ENCODE data around the gene GNB1L. TPM values are rescaled to one million over a fixed set of nuclear protein-coding genes. Genes with fewer than 3 reads are reported as not detected.
A peak's percentile ranks its signal among the peaks of the same experiment; 100 is the strongest.

Gene GNB1L
- total RNA-seq, 1 experiment from 2014 or later, result 18.0 TPM

GRCh38 chr22:19869497-19870152, 15.0 kb upstream of the GNB1L start:
- Mint-ChIP-seq H3K4me1 (peaks cover 12% of the 10 kb centered on the region), H3K4me3 (no peak overlapping the region), H3K27me3 (ENCODE audit: low read depth) (no peaks in the 10 kb centered on the region), H3K27ac (no peak overlapping the region), H3K36me3 (no peaks in the 10 kb centered on the region), H3K9me3 (no peaks in the 10 kb centered on the region)
- ChIA-PET POLR2A (no interaction called here), CTCF (interaction anchor here (0.5 to 1.2 kb wide), 4 partner anchors 27 to 93 kb away, joined by 3 to 4 read pairs (median 3); no protein-coding TSS in a partner anchor)
- no peak for TF ChIP-seq E2F5 (CRISPR knock-in tag; IDR thresholded peaks at IDR 0.05)
- no peak for TF ChIP-seq MYBL2 (CRISPR knock-in tag; IDR thresholded peaks at IDR 0.05)
- TF ChIP-seq, protein P1, sequence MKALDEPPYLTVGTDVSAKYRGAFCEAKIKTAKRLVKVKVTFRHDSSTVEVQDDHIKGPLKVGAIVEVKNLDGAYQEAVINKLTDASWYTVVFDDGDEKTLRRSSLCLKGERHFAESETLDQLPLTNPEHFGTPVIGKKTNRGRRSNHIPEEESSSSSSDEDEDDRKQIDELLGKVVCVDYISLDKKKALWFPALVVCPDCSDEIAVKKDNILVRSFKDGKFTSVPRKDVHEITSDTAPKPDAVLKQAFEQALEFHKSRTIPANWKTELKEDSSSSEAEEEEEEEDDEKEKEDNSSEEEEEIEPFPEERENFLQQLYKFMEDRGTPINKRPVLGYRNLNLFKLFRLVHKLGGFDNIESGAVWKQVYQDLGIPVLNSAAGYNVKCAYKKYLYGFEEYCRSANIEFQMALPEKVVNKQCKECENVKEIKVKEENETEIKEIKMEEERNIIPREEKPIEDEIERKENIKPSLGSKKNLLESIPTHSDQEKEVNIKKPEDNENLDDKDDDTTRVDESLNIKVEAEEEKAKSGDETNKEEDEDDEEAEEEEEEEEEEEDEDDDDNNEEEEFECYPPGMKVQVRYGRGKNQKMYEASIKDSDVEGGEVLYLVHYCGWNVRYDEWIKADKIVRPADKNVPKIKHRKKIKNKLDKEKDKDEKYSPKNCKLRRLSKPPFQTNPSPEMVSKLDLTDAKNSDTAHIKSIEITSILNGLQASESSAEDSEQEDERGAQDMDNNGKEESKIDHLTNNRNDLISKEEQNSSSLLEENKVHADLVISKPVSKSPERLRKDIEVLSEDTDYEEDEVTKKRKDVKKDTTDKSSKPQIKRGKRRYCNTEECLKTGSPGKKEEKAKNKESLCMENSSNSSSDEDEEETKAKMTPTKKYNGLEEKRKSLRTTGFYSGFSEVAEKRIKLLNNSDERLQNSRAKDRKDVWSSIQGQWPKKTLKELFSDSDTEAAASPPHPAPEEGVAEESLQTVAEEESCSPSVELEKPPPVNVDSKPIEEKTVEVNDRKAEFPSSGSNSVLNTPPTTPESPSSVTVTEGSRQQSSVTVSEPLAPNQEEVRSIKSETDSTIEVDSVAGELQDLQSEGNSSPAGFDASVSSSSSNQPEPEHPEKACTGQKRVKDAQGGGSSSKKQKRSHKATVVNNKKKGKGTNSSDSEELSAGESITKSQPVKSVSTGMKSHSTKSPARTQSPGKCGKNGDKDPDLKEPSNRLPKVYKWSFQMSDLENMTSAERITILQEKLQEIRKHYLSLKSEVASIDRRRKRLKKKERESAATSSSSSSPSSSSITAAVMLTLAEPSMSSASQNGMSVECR (CRISPR knock-in tag; IDR thresholded peaks at IDR 0.05; ENCODE audit: borderline replicate concordance), result no peak
- TF ChIP-seq ZNF671 (CRISPR knock-in tag; IDR thresholded peaks at IDR 0.05), result no peak
- no peak for TF ChIP-seq CBFB (CRISPR knock-in tag; IDR thresholded peaks at IDR 0.05; ENCODE audit: low read depth)
- TF ChIP-seq NR2C2 (CRISPR knock-in tag; IDR thresholded peaks at IDR 0.05), result no peak
- ATAC-seq (no peak), DNase-seq (ENCODE audit: low spot score) (no peak)

GRCh38 chr22:19868773-19869471, 14.2 kb upstream of the GNB1L start:
- POLR2A ChIA-PET, result no interaction called here
- Mint-ChIP-seq H3K4me1 (peaks cover 12% of the 10 kb centered on the region), H3K4me3 (no peak overlapping the region), H3K9me3 (no peaks in the 10 kb centered on the region), H3K27ac (no peak overlapping the region; the same call in 1 of the 2 replicates), H3K36me3 (no peaks in the 10 kb centered on the region), H3K27me3 (ENCODE audit: low read depth) (no peaks in the 10 kb centered on the region)
- TF ChIP-seq ZNF423 (CRISPR knock-in tag; IDR thresholded peaks at IDR 0.05) (0 out of 2 replicates have a peak, but pooled peaks have one; percentile 1), ZNF121 (CRISPR knock-in tag; IDR thresholded peaks at IDR 0.05) (no peak), RORB (CRISPR knock-in tag; IDR thresholded peaks at IDR 0.05) (no peak), FOXK1 (CRISPR knock-in tag; IDR thresholded peaks at IDR 0.05) (no peak)
- DNase-seq (ENCODE audit: low spot score) (peak; percentile 11), ATAC-seq (no peak)
- CTCF ChIA-PET, result interaction anchor here (0.5 to 1.2 kb wide), 5 partner anchors 13 to 94 kb away, joined by 3 read pairs; no protein-coding TSS in a partner anchor

- ATAC-seq (no peak), DNase-seq (ENCODE audit: low spot score) (peak; percentile 9)
- ChIA-PET CTCF (interaction anchor here (0.9 to 1.2 kb wide), 3 partner anchors 13 to 68 kb away, joined by 3 read pairs; no protein-coding TSS in a partner anchor), POLR2A (no interaction called here)
- Mint-ChIP-seq H3K27ac (no peak overlapping the region), H3K4me3 (no peak overlapping the region), H3K36me3 (no peaks in the 10 kb centered on the region), H3K9me3 (no peaks in the 10 kb centered on the region), H3K27me3 (ENCODE audit: low read depth) (no peaks in the 10 kb centered on the region), H3K4me1 (peaks cover 12% of the 10 kb centered on the region)
- TF ChIP-seq MAX (CRISPR knock-in tag; IDR thresholded peaks at IDR 0.05), result no peak
- 0 out of 2 replicates have a peak, but pooled peaks have one; percentile 14 for TF ChIP-seq ZNF423 (CRISPR knock-in tag; IDR thresholded peaks at IDR 0.05)
- no peak for TF ChIP-seq AFF4 (CRISPR knock-in tag; IDR thresholded peaks at IDR 0.05; ENCODE audit: borderline replicate concordance)
- peak; percentile 91 for TF ChIP-seq ZNF121 (CRISPR knock-in tag; IDR thresholded peaks at IDR 0.05)
These were observed 13.7 kb upstream of the GNB1L start for GRCh38 chr22:19868333-19868732.

Measured in WTC11 (cell line).